Breast epithelium (tissue), 3 donors: Measurements from ENCODE around the gene CADPS2.

Experiments
- POLR2A ChIP-seq: fragments of 450-650 bp; IDR thresholded peaks from one replicate; pipeline ENCODE4 v1.6.1; 2016; ENCODE audit warnings: antibody characterized with exemption, mild to moderate bottlenecking, moderate library complexity
- POLR2AphosphoS5 ChIP-seq, 3 donors: sonication (generic); formaldehyde crosslinking; IDR thresholded peaks; one replicate each; pipeline ENCODE4 v1.6.1; 2017; ENCODE audit warnings: antibody characterized with exemption in 3 of 3
- TF ChIP-seq, protein P1 (sequence below), 3 donors: fragments of 450-650 bp; IDR thresholded peaks; one replicate each; pipeline ENCODE4 v1.5.1; 2016 to 2017; ENCODE audit warnings: antibody characterized with exemption in 3 of 3, mild to moderate bottlenecking in 3 of 3, moderate library complexity in 3 of 3

- no peak for TF ChIP-seq POLR2AphosphoS5 (IDR thresholded peaks at IDR 0.05)
- TF ChIP-seq, protein P1, sequence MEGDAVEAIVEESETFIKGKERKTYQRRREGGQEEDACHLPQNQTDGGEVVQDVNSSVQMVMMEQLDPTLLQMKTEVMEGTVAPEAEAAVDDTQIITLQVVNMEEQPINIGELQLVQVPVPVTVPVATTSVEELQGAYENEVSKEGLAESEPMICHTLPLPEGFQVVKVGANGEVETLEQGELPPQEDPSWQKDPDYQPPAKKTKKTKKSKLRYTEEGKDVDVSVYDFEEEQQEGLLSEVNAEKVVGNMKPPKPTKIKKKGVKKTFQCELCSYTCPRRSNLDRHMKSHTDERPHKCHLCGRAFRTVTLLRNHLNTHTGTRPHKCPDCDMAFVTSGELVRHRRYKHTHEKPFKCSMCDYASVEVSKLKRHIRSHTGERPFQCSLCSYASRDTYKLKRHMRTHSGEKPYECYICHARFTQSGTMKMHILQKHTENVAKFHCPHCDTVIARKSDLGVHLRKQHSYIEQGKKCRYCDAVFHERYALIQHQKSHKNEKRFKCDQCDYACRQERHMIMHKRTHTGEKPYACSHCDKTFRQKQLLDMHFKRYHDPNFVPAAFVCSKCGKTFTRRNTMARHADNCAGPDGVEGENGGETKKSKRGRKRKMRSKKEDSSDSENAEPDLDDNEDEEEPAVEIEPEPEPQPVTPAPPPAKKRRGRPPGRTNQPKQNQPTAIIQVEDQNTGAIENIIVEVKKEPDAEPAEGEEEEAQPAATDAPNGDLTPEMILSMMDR (IDR thresholded peaks at IDR 0.05): no peak
- no peak for TF ChIP-seq POLR2A
Observed at GRCh38 chr7:122726881-122727280, 159.4 kb downstream of the CADPS2 start.
